Measurements from ENCODE around the gene BATF.
A peak's percentile ranks its signal among the peaks of the same experiment; 100 is the strongest.

The BATF gene

DNA sequence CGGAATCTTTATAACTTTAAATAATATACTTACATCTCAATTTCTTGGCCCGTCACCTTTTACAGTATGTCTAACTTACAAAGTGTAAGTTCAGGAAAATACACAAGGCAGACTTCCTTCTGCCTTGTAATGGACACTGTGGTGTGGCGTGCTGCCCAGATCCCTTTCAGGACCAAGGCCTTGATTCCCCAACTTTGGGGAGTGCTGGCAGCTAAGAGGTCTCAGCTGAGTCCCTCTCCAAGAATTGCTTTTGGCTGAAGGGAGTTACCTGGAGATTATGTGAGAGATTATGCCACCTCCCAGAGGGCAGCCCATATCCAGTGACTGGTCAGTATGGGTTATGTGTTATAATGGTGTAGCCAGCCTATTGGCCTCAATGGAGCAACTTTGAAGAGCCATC lies 21.2 kb upstream of the BATF start:
- no peak for DNase-seq

DNA sequence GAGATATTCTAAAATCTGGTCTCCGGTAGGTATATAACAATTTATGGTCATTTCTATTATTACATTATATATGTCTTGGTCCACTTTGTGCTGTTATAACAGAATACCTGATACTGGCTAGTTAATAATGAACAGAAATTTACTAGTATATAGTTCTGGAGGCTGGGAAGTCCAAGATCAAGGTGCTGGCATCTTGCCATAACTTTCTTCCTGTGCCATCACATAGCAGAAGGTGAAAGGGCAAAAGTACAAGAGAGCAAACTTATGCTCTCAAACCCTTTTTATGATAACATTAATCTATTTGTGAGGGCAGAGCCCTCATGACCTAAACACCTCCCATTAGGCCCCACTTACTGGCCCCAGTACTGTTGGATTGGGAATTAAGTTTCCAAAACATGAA lies 17.9 kb upstream of the BATF start:
- no peak for DNase-seq

GRCh38 chr14:75506930-75507329 lies 15.3 kb upstream of the BATF start:
- no peak for DNase-seq

DNA sequence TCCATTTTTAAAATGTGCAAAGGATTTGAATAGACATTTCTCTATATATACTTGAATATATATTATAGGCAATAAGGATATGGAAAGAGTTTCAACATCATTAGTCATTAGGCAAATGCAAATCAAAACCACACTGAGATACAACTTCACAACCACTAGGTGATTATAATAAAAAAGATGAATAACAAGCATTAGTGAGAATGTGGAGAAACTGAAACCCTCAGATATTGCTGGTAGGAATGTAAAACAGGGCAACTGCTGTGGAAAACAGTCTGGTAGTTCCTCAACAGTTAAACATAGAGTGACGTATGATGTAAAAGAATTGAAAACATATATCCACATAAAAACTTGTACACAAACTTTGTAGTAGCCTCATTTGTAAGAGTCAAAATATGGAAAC lies 11.7 kb upstream of the BATF start:
- DNase-seq = no peak

DNA sequence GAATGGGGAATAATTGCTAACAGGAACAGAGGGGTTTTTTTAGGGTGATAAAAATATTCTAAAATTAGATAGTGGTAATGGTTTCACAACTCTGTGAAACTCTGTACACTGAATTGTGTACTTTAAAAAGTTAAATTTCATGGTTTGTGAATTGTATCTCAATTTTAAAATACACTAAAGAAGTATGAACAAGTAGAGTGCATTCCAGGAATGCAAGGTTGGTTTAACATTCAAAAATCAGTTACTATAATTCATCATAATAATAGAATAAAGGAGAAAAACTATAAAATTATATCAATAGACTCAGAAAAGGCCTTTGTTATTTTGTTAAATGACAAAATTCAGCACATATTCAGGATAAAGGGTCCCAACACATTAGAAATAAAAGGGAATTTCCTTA lies 11.1 kb upstream of the BATF start:
- DNase-seq = no peak

- DNase-seq = no peak
Observed at GRCh38 chr14:75513911-75514672, 8.2 kb upstream of the BATF start.

DNA sequence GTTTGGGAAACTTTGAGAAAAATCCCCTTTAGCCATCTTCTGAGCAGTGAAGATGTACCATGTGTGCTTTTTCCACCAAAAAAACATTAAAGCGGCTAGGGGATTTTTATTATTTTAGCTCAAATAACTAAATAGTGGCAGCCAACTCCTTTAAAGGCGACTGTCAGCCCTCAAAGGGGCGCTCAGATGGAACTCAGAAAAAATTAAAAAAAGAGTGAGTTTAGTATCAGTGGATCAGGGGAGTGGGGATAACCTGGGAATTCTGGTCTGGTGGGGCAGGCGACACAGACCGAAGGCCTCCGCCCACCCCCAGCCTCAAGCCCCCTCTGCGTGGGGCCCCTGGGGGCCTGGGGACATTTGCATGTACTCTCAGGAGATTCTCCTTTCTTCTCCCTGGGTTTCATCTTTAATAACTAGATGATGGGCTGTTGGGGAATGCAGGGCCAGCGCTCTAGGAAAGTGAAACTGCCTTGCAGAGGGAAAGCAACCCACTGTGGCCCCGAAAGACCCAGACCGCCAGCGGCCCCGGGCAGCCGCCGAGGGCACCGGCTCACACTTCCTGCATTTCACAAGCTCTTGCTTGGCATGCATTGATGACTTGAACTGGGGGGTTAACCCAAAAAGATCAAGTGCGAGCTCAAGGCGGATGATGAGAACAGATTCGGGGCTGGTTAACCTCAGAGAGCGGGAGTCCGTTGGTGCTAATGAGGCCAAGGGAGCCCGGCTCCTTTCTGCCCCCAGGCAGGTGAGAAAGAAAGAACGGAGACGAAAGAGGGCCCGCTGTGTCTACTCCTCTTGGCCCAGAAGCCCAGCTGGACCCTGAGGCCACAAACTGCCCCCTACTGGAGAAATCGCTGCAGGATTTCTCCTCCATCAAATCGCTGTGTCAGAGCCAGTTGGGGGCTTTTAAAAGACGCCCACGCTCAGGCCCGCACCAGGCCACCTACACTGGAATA lies 7.3 kb upstream of the BATF start:
- DNase-seq = peak; percentile 74

DNA sequence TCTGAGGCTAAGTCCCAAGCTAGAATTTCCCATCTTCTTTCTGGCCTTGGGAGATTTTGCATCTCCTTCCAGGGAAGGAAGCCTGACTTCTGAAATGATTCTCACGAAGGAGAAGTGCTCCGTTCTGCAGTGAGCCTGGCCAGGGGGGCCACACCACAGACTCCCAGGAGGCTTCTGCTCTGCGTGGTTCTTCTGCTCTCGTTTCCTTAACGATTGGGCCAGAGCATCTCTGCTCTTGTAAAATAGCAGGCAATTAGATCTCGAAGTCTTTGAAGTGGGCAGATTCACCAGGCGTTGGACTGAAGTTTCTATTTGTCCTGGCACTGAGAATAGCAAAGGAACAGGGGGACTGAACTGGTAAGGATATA lies 6.7 kb upstream of the BATF start:
- DNase-seq = no peak

- DNase-seq = no peak
Observed at GRCh38 chr14:75518625-75519024, 3.6 kb upstream of the BATF start.

DNA sequence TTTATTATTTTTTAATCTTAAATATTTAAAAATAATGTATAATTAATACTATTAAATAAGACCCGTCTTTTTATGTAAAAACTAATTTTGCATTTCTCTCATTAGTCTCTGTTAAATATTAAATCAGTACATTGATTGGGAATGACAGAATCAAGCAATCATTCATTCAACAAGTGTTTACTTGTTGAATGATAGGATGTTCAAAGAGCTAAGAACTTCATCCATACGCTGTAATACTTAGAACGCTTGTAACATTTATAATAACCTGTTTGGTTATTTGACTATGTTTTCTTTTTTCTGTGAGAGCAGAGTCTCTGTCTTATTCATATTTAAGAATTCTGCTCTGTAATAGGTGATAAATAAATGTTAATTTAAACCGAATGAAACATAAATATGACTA lies 2.9 kb upstream of the BATF start:
- no peak for DNase-seq

- DNase-seq = no peak
Observed at GRCh38 chr14:75519826-75520728, 2.2 kb upstream of the BATF start.

DNA sequence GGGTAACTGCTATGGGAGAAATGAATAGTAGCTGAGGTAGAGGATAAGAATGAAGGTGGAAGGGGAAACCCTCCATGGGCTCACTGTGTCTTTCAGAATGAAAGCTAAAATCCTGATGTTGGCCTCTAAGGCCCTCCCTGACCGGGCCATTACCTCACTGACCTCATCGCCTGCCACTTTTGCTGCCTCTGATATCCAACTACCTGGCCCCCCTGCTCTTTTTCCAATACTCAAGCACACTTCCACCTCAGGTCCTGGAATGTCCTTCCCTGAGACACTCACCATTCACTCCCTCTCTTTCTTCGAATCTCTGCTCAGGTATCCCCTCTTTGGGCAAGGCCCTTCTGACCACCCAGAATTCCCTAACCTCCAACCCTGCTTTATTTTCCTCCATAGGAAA lies 1.4 kb upstream of the BATF start:
- no peak for DNase-seq

DNA sequence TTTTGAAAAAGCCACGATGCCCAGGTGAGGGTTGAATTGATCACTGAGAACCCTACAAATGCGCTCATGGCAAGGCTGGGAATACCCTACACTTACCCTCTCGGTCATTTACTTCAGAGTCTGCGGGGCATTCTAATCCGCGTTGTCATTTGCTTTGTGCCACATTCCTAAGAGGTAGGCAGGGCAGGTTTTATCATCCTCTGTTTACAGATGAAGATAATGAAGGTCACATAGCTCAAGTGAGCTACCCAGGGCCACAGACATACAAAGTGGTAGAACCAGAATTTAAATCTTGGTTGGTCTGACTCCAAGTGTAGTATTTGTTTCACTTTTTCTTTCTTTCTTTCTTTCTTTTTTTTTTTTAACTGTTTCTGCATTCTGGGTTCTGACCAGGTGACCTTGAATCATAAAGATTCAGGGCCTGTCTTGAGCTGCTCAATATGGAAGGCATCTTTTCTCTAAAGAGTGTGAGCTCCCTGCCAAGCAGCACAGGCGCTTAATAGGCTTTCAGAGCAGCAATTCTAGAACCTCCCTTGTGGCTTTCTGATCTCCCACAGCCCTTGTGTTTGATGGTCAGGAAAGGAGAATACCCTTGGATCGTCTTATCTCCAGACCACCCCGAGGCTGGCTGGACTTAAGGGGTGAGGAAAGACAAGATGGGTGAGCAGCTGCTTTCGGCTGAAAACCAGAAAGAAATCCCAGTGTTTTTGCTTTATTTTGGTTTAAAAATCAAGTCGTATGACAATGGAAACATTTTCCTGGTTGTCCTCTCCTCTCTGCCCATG lies 662 bp upstream of the BATF start:
- DNase-seq = no peak

- no peak for DNase-seq
Observed at GRCh38 chr14:75522983-75523318, 682 bp downstream of the BATF start.

- DNase-seq = no peak
Observed at GRCh38 chr14:75523771-75524171, 1.5 kb downstream of the BATF start.

- no peak for DNase-seq
Observed at GRCh38 chr14:75525969-75526368, 3.7 kb downstream of the BATF start.

DNA sequence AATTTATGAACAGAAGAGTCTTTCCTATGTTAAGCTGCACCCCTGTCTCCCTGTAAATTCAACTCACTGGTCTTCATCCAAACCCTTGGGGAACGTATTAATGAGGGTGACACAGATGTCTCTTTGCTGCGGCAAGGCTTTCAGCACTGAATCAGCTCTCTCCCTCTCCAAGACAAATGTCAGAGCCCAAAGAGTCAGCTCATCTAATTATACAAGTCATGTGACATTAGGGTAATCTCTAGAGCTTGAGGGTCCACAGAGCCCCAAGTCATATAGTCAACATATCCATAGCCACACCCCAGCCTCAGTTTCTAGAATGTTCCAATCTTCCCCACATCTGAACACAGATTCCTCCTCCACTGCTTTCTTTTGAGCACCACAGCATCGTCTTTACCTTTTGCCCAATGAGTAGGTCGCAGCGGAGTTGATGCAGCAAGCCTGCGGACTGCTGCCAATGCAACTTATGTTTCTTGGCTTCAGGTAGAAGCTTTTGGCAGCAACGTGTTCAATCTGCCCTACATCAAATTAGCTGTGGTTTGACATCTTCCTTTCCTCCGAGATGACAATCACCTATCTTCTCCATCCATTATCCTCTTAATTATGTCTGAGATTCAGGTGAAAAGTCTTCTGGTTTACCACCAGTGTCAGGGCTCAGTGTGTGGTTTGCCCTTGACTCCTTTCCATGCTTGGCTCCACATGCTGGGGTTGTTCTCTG lies 5.3 kb downstream of the BATF start:
- no peak for DNase-seq

DNA sequence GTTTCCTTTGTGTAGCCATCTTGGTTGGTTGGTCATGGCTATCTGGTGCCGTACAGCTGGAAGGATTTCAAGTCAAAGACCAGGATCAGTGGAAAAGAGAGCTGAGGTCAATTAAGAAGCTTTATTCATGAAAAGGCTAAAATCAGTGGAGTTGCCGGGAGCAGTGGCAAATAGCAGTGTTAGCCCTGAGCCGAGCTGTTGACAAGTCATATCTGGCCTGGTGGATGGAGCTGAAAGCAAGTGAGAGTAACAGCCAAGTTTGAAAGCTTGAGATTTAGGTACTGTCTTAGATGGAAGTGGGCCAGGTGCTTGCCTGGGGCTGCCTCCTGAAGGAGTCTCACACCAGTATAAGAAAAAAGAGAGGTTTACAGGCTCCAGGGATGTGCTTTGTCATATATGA lies 9.0 kb downstream of the BATF start:
- no peak for DNase-seq

DNA sequence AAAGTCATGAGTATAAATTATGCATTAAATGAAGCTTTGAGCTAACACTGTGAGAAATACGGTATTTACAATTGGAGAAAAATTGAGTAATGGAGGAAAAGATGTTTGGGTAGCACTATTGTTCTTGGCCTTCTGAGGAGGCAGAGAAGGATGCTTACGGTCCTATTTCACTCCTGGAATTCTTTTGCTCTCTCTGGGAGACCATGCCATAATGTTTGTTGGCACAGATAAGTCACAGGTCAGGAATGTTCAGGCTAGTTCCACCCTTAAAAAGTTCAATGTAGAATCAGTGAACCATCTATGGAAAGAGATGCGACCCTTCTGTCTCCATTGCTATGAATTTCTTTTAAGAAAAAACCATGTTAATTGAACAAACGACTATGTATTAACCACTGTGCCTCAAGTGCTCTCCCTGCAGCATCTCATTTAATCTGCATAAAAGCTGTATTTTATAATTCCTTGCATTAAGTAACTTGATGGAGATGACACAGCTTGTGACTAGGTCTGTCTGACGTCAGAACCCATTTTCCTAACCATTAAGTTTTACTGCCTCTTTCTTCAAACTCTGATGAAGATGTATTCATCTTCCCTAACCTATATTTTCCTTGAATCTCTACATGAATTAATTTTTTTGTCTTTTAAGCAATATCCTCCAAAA lies 9.5 kb downstream of the BATF start:
- no peak for DNase-seq

GRCh38 chr14:75533791-75534555 lies 11.7 kb downstream of the BATF start:
- no peak for DNase-seq
